Posterior cingulate gyrus (tissue), 11 donors: ENCODE measurements around the gene FAM227A.
"Not testable (repeated sequence)": the region's sequence is repeated elsewhere in the genome, so short reads cannot be mapped to it uniquely, and the experiment has no call there.

Experiments
- DNase-seq, 10 donors: peaks; one replicate each; pipeline versions ENCODE4 v3.0.0 to v3.0.0-alpha.2; 2020 to 2021; ENCODE audit warnings: mixed read lengths in 3 of 10
- intact Hi-C: fragments of 100-400 bp; cut with DNase I; formaldehyde crosslinking; loops from one replicate; pipeline ENCODE4 v1.15.1; 2023

The FAM227A gene

GRCh38 chr22:38675833-38676232 lies 19.6 kb upstream of the FAM227A start:
- intact Hi-C loops: no loop called here
- DNase-seq: peak in 1 of 10 donors; percentile 32

GRCh38 chr22:38674888-38675287 lies 18.7 kb upstream of the FAM227A start:
- peak in 5 of 10 donors; percentile 13 to 82 (median 19) for DNase-seq
- intact Hi-C loops: no loop called here

- peak in 1 of 10 donors; percentile 50 for DNase-seq
- intact Hi-C loops: loop anchor here (5.0 kb wide), 1 partner anchor 155 kb away; no protein-coding TSS in a partner anchor
Measured at GRCh38 chr22:38657045-38657909, 1.1 kb upstream of the FAM227A start.

GRCh38 chr22:38655519-38656255 lies 505 bp downstream of the FAM227A start:
- DNase-seq: no peak
- intact Hi-C loops: loop anchor here (5.0 kb wide), 1 partner anchor 153 kb away; no protein-coding TSS in a partner anchor

- intact Hi-C loops: no loop called here
- DNase-seq: no peak
Measured at GRCh38 chr22:38653741-38654140, 2.5 kb downstream of the FAM227A start.

- intact Hi-C loops: no loop called here
- DNase-seq: peak in 1 of 10 donors; percentile 37
Measured at GRCh38 chr22:38652859-38653258, 3.3 kb downstream of the FAM227A start.

GRCh38 chr22:38649841-38650522 lies 6.2 kb downstream of the FAM227A start:
- intact Hi-C loops: no loop called here

GRCh38 chr22:38645430-38645829 lies 10.8 kb downstream of the FAM227A start:
- intact Hi-C loops: no loop called here
- peak in 1 of 10 donors; percentile 55 for DNase-seq

More at GRCh38 chr22:38649841-38650522, 6.2 kb downstream of the FAM227A start:
- DNase-seq: no peak

GRCh38 chr22:38644245-38644644 lies 11.9 kb downstream of the FAM227A start:
- intact Hi-C loops: not testable (repeated sequence)

GRCh38 chr22:38641476-38642040 lies 14.6 kb downstream of the FAM227A start:
- peak in 1 of 10 donors; percentile 27 for DNase-seq
- intact Hi-C loops: no loop called here

More at GRCh38 chr22:38644245-38644644, 11.9 kb downstream of the FAM227A start:
- DNase-seq: not testable (repeated sequence)

GRCh38 chr22:38638728-38639127 lies 17.5 kb downstream of the FAM227A start:
- peak in 1 of 10 donors; percentile 37 for DNase-seq
- intact Hi-C loops: no loop called here

GRCh38 chr22:38638216-38638615 lies 18.0 kb downstream of the FAM227A start:
- intact Hi-C loops: no loop called here
- DNase-seq: no peak

GRCh38 chr22:38632528-38632927 lies 23.7 kb downstream of the FAM227A start:
- intact Hi-C loops: no loop called here
- no peak for DNase-seq

GRCh38 chr22:38631724-38632123 lies 24.5 kb downstream of the FAM227A start:
- no peak for DNase-seq
- intact Hi-C loops: no loop called here

GRCh38 chr22:38629108-38629507 lies 27.1 kb downstream of the FAM227A start:
- DNase-seq: no peak
- intact Hi-C loops: no loop called here

GRCh38 chr22:38628444-38628843 lies 27.7 kb downstream of the FAM227A start:
- DNase-seq: no peak
- intact Hi-C loops: no loop called here

- no peak for DNase-seq
- intact Hi-C loops: no loop called here
Measured at GRCh38 chr22:38623351-38623750, 32.8 kb downstream of the FAM227A start.

- intact Hi-C loops: no loop called here
- no peak for DNase-seq
Measured at GRCh38 chr22:38618682-38619081, 37.5 kb downstream of the FAM227A start.

GRCh38 chr22:38618258-38618657 lies 37.9 kb downstream of the FAM227A start:
- no peak for DNase-seq
- intact Hi-C loops: no loop called here

GRCh38 chr22:38615064-38615405 lies 41.2 kb downstream of the FAM227A start:
- DNase-seq: peak in 1 of 10 donors; percentile 37
- intact Hi-C loops: not testable (repeated sequence)
